ENCODE results near the gene ZBTB4.

DNA sequence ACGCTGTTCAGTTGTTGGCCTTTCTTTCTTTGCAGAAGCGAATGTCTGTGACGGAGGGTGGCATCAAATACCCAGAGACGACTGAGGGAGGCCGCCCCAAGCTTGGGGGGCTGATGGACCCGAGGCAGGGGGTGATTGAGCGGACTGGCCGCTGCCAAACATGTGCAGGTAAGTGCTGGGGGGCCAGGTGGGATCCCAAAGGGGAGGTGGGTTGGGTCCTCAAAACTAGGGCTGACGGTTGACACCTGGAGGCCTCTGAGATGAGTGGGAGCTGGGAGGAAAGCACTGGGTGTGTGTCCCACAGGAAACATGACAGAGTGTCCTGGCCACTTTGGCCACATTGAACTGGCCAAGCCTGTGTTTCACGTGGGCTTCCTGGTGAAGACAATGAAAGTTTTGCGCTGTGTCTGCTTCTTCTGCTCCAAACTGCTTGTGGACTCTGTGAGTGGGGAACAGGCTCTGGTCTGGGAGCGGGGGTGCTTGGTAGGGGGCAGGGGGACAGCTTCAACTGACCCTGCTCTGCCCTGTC is 16.5 kb upstream of the ZBTB4 start:
- TF ChIP-seq, protein P1, sequence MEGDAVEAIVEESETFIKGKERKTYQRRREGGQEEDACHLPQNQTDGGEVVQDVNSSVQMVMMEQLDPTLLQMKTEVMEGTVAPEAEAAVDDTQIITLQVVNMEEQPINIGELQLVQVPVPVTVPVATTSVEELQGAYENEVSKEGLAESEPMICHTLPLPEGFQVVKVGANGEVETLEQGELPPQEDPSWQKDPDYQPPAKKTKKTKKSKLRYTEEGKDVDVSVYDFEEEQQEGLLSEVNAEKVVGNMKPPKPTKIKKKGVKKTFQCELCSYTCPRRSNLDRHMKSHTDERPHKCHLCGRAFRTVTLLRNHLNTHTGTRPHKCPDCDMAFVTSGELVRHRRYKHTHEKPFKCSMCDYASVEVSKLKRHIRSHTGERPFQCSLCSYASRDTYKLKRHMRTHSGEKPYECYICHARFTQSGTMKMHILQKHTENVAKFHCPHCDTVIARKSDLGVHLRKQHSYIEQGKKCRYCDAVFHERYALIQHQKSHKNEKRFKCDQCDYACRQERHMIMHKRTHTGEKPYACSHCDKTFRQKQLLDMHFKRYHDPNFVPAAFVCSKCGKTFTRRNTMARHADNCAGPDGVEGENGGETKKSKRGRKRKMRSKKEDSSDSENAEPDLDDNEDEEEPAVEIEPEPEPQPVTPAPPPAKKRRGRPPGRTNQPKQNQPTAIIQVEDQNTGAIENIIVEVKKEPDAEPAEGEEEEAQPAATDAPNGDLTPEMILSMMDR (IDR thresholded peaks at IDR 0.05; ENCODE audit: borderline replicate concordance, extremely low read depth, low read length, poor library complexity, severe bottlenecking): no peak
- no peak for TF ChIP-seq EZH2 (IDR thresholded peaks at IDR 0.05; ENCODE audit: borderline replicate concordance, low read depth, low read length, severe bottlenecking)
